ENCODE results near the gene PCDH9.

Gene PCDH9

DNA sequence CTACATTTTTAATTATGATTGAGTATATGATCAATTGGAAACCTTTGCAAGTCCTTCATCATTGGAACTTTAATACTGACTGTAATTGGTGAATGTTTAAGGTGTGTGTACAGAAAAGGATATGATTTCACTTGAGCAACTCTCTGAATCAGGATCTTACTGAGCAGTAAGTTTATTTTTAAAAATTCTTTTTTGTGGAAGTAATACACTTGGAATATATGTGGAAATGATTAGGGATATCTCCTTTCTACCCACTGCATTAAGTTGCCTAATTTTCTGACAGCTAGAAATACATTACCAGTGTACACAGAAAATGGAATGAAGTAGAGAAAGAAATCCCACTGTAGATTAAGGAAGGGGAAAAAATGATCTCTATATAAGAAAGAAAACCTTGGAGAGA lies 865.8 kb downstream of the PCDH9 start:
- H3K4me3 ChIP-seq (ENCODE audit: low read depth, low read length): no peak overlapping the region
- TF ChIP-seq, protein P1, sequence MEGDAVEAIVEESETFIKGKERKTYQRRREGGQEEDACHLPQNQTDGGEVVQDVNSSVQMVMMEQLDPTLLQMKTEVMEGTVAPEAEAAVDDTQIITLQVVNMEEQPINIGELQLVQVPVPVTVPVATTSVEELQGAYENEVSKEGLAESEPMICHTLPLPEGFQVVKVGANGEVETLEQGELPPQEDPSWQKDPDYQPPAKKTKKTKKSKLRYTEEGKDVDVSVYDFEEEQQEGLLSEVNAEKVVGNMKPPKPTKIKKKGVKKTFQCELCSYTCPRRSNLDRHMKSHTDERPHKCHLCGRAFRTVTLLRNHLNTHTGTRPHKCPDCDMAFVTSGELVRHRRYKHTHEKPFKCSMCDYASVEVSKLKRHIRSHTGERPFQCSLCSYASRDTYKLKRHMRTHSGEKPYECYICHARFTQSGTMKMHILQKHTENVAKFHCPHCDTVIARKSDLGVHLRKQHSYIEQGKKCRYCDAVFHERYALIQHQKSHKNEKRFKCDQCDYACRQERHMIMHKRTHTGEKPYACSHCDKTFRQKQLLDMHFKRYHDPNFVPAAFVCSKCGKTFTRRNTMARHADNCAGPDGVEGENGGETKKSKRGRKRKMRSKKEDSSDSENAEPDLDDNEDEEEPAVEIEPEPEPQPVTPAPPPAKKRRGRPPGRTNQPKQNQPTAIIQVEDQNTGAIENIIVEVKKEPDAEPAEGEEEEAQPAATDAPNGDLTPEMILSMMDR (IDR thresholded peaks at IDR 0.05; ENCODE audit: insufficient read depth, low read length, missing control alignments): no peak
- ChIA-PET POLR2A (no interaction called here), CTCF (no interaction called here)
- no peak for DNase-seq (ENCODE audit: low read depth, low spot score)

DNA sequence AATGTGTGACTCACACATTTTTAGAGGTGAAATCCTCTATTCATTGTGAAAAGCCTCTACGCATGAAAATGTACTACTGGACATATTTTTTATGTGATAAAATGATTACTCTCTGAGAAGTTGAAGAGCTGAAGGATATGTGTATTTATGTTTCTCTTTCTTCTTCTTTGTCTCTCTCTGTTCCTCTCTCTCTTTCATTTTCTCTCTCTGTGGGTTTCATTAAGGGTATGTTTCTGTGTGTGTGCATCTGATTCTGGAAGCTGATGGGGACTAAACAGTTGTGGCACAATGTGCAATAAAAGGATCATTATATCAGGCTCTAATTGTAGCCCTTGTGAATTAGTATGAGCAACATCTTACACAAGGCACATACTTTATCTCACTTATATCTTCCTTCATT lies 867.7 kb downstream of the PCDH9 start:
- ChIA-PET CTCF (no interaction called here), POLR2A (no interaction called here)
- DNase-seq (ENCODE audit: low read depth, low spot score): no peak
- no peak overlapping the region for H3K4me3 ChIP-seq (ENCODE audit: low read depth, low read length)
- TF ChIP-seq, protein P1 (IDR thresholded peaks at IDR 0.05; ENCODE audit: insufficient read depth, low read length, missing control alignments): no peak

DNA sequence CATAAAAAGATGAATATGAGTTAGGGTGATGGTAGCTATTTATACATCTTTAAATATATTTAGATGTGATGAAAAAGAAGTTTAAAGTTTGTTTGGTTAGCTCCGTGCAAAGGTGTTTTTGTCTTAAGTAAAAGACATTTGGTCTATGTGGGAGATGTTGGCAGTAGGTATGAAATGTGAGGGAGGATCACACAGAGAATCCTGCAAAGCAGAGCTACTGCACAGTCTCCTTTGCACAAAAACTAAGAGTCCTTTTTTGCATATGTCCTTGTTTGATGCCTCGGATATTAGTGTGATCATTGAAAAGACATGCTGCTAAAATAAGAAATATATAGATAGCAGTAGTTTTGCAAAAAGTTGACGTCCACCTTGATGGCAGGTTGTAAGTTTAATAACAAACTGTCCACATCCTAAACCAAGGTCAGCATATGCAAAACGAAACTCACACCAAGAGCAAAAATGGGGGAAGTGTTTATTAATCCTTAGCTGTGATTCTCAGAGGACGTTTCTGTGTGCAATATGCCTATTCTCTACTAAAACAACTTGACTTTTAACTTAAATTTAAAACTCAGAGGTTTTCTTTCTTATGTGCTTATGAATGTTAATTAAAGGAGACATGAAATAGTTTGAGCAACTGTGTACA lies 870.1 kb downstream of the PCDH9 start:
- TF ChIP-seq, protein P1 (IDR thresholded peaks at IDR 0.05; ENCODE audit: insufficient read depth, low read length, missing control alignments): no peak
- DNase-seq (ENCODE audit: low read depth, low spot score): no peak
- POLR2A ChIA-PET: no interaction called here
- CTCF ChIA-PET: no interaction called here
- no peak overlapping the region for H3K4me3 ChIP-seq (ENCODE audit: low read depth, low read length)

DNA sequence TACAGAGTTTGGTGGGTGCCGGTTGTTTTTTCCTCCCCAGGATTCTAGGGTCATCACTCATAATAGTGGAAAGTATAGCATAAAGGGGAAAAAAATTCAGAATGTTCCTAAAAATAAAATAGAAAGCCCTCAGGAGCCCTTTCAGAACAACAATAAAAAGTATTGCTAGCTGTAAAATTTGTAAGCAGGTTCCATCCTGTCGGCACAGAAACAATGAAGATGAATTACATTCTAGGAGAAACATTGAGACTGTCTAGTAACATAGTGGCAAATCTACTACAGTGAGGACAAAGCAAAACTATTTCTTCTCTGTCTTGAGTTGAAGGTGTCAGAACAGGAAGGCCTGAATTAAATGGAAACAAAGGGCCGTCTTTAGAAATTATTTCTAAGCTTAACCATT lies 870.7 kb downstream of the PCDH9 start:
- no peak for DNase-seq (ENCODE audit: low read depth, low spot score)
- POLR2A ChIA-PET: no interaction called here
- no peak overlapping the region for H3K4me3 ChIP-seq (ENCODE audit: low read depth, low read length)
- TF ChIP-seq, protein P1 (IDR thresholded peaks at IDR 0.05; ENCODE audit: insufficient read depth, low read length, missing control alignments): no peak
- CTCF ChIA-PET: no interaction called here

DNA sequence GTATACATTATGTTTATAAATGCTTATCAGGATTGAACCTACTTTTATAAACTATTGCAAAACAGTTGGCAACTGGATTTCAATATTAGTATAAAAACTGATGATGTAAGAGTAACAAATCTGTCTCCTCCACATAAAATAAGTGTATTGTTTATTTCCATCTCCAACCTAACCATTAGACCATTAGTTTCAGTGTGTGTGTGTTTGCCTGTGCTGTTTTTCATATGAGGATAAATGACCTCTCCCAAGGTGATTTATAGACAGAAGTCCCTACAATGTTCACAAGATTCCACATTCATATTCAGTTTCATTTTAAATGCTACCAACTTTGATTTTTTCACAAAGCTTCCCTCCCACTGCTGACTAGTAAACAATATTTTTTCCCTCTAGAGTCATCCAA lies 871.6 kb downstream of the PCDH9 start:
- no peak for DNase-seq (ENCODE audit: low read depth, low spot score)
- no peak overlapping the region for H3K4me3 ChIP-seq (ENCODE audit: low read depth, low read length)
- TF ChIP-seq, protein P1 (IDR thresholded peaks at IDR 0.05; ENCODE audit: insufficient read depth, low read length, missing control alignments): no peak
- POLR2A ChIA-PET: no interaction called here
- CTCF ChIA-PET: interaction anchor here (1.9 kb wide), 1 partner anchor 10 kb away, joined by 7 read pairs; no protein-coding TSS in a partner anchor

DNA sequence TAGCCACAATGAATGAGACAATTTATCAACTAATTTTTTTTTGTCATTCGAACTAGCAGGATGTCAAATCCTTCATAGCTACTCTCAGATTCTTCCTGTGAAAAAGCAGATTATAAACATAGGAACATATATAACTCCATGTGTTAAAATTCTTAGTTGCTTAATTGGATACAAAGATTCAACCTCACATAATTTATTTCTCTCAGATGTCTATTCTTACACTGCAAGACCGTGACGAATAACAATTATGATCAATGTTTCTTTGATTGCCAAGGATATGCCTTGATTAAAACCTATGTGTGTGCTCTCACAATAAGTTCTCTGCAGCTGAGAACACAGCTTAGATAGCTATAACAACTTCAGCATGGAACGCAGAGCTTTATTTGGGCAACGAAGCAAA lies 872.7 kb downstream of the PCDH9 start:
- TF ChIP-seq, protein P1 (IDR thresholded peaks at IDR 0.05; ENCODE audit: insufficient read depth, low read length, missing control alignments): no peak

More for the DNA sequence above, 872.7 kb downstream of the PCDH9 start:
- H3K4me3 ChIP-seq (ENCODE audit: low read depth, low read length): no peak overlapping the region
- DNase-seq (ENCODE audit: low read depth, low spot score): no peak
- POLR2A ChIA-PET: no interaction called here
- CTCF ChIA-PET: interaction anchor here (1.8 to 1.9 kb wide), 2 partner anchors 9 to 13 kb away, joined by 4 to 7 read pairs; no protein-coding TSS in a partner anchor
